ENCODE data around the gene TM7SF2.
"Not testable (repeated sequence)": the region's sequence is repeated elsewhere in the genome, so short reads cannot be mapped to it uniquely, and the experiment has no call there.

The TM7SF2 gene

GRCh38 chr11:65130631-65131416 lies 19.2 kb downstream of the TM7SF2 start:
- no peak for DNase-seq

- no peak for DNase-seq
Measured at GRCh38 chr11:65131417-65131776, 19.7 kb downstream of the TM7SF2 start.

DNA sequence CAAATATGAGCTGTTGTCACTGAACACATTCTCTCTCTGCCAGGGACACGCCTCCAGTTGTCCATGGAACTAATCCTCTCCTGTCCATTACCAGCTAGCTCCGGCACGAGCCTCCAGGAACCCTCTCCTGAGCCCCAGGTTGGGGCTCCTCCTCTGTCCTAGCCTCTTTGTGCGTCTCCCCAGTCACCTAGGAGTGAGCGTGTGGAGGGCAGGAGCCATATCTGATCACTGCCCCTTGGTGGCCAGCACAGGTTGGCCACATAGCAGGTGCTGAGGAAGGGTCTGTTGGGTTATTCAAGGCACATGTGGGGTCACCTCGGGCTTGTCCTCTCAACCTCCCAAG lies 20.2 kb downstream of the TM7SF2 start:
- no peak for DNase-seq

- DNase-seq = no peak
Measured at GRCh38 chr11:65132238-65132987, 20.7 kb downstream of the TM7SF2 start.

- peak; percentile 8 to 10 for DNase-seq
Measured at GRCh38 chr11:65132988-65133700, 21.5 kb downstream of the TM7SF2 start.

- no peak for DNase-seq
Measured at GRCh38 chr11:65133724-65134123, 22.1 kb downstream of the TM7SF2 start.

DNA sequence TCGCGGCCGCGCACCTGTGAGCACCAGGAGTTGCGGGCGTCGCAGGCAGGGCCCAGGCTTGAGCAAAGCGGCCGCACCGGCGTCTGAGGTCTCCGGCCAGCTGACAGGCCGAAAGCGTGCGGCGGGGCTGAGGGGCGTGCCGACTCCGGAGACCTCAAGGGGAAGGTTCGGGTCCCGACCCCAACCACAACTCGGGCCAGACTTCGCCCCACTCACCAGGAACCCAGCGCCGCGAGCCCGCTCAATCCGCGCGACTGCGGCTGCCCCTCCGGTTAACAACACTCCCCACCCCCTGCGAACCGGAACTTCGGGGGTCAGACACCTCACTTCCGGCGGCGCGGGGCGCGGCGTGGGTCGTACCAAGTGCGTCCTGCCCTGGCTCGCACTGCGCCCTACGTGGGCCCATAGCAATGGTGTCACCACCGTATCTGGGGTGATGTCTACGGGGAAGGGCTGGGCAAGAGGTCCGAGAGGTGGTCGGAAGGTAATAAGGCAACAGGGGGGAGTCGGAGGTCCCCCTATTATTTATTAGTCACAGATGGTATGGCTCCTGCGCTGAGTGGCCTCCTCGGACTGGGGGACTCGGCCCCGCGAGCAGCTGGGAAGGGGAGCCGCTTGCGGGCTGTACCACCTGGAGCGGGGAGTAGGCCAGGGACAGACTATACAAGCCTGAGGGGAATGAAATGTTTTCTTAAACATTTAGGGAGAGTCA lies 22.7 kb downstream of the TM7SF2 start, which contains the start of gene SYVN1:
SYVN1 (minus strand) TSS at position 280 of the 712 bp plus-strand sequence. CDS start 918 bp downstream, outside the sequence.
- DNase-seq = peak; percentile 80 to 85

GRCh38 chr11:65134952-65135632 lies 23.4 kb downstream of the TM7SF2 start:
- peak; percentile 95 to 96 for DNase-seq

DNA sequence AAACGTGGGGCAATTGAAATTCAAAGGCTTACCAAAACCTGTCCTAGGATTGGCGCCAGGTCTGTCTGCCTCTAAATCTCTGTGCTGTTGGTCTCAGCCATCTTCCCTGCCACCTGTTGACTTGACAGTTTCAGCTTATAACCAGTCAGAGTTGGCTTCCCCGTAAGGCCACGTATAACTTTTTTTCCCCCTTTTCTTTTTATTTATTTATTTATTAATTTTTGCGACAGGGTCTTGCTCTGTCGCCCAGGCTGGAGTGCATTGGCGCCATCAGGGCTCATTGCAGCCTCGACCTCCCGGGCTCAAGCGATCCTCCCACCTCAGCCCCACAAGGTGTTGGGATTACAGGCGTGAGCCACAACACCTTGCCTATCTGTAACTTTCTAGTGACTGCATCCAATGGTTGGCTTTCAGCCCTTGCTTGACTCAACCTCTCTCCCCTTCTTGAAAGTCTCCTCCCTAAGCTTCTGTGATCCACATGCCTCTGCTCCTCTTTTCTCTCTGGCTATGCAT lies 24.0 kb downstream of the TM7SF2 start:
- DNase-seq = no peak

- no peak for DNase-seq
Measured at GRCh38 chr11:65136515-65137096, 24.9 kb downstream of the TM7SF2 start.

- DNase-seq = no peak
Measured at GRCh38 chr11:65141896-65142494, 30.3 kb downstream of the TM7SF2 start.

GRCh38 chr11:65147352-65148075 lies 35.8 kb downstream of the TM7SF2 start:
- no peak for DNase-seq

GRCh38 chr11:65148657-65149056 lies 37.0 kb downstream of the TM7SF2 start:
- DNase-seq = no peak

DNA sequence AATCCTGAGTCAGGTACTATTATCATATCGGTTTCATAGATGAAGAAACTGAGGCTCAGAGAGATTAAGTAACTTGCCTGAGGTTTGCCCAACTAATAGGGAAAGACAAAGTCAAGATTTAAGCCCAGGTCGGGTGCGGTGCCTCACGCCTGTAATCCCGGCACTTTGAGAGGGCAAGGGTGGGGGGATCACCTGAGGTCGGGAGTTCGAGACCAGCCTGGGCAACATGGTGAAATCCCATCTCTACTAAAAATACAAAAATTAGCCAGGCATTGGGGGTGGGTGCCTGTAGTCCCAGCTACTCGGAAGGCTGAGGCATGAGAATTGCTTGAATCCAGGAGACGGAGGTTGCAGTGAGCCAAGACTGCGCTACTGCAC lies 38.4 kb downstream of the TM7SF2 start:
- not testable (repeated sequence) for DNase-seq

- peak; percentile 97 to 98 for DNase-seq
Measured at GRCh38 chr11:65150509-65151299, 39.0 kb downstream of the TM7SF2 start.

DNA sequence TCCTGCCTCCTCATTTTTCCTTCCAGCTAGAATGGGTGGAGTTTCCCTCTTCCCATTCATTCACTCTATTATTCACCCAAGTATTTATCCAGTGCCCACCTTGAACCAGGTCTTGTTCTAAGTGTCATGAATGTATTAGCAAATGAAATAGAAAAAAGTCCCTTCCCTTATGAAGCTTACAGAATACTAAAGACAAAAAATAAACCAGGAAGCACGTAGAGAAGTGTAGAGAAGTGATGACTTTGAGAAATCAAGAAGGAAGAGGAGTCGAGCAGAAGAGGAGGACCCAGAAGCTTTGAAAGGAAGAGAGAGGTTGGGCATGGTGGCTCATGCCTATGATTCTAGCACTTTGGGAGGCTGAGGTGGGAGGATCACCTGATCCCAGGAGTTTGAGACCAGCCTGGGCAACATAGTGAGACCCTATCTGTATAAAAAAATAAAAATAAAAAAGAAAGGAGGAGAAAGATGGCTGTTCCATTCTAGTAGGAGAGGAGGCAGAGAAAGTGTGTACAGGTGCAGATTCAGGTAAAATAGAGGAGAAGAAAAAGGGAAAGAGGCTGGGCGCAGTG lies 39.7 kb downstream of the TM7SF2 start:
- DNase-seq = peak; percentile 20 to 26

GRCh38 chr11:65152122-65152521 lies 40.5 kb downstream of the TM7SF2 start:
- DNase-seq = no peak

- peak; percentile 57 to 63 for DNase-seq
Measured at GRCh38 chr11:65156256-65156655, 44.6 kb downstream of the TM7SF2 start.

DNA sequence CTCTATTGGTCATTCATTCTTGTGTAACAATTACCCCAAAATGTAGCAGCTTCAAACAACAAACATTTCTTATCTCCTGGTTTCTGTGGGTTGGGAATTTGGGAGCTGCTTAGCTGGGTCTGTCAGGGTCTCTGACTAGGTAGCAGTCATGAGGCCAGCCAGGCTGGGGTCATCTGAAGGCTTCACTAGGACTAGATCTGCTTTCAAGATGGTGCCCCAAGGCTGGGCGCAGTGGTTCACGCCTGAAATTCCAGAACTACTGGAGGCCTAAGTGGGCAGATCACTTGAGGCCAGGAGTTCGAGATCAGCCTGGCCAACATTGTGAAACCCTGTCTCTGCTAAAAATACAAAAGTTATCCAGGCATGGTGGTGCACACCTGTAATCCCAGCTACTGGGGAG lies 45.3 kb downstream of the TM7SF2 start:
- DNase-seq = no peak

Data from AML-193 (cell line).